Panc1 (cell line): ENCODE data around the gene SLC43A1.

Experiments used
- CTCF ChIP-seq: fragments of 450-650 bp; IDR thresholded peaks from 2 replicates; pipeline ENCODE4 v1.5.1; 2017; ENCODE audit warnings: mild to moderate bottlenecking
- POLR2AphosphoS5 ChIP-seq: IDR thresholded peaks from 2 replicates; pipeline ENCODE4 v1.6.1; 2012; ENCODE audit warnings: mild to moderate bottlenecking, low read depth, low read length, moderate library complexity
- SIN3A ChIP-seq: IDR thresholded peaks from 2 replicates; pipeline ENCODE4 v1.6.1; 2012; ENCODE audit warnings: low read depth, mild to moderate bottlenecking, low read length, moderate library complexity, borderline replicate concordance; ENCODE audit not compliant: insufficient read depth

- TF ChIP-seq CTCF (no peak), POLR2AphosphoS5 (no peak), SIN3A (no peak)
Measured at GRCh38 chr11:57497303-57498247, 17.9 kb downstream of the SLC43A1 start.
